NOMO-1 (cell line): ENCODE results near the gene PREX1.
A peak's percentile ranks its signal among the peaks of the same experiment; 100 is the strongest.
"Not testable (repeated sequence)": the region's sequence is repeated elsewhere in the genome, so short reads cannot be mapped to it uniquely, and the experiment has no call there.

ENCODE experiments used
- DNase-seq, 2 experiments: peaks; one replicate each; lab custom pipeline; 2025; ENCODE audit not compliant: unreplicated experiment in 2 of 2; lab: John Stamatoyannopoulos, UW

PREX1 gene

DNA sequence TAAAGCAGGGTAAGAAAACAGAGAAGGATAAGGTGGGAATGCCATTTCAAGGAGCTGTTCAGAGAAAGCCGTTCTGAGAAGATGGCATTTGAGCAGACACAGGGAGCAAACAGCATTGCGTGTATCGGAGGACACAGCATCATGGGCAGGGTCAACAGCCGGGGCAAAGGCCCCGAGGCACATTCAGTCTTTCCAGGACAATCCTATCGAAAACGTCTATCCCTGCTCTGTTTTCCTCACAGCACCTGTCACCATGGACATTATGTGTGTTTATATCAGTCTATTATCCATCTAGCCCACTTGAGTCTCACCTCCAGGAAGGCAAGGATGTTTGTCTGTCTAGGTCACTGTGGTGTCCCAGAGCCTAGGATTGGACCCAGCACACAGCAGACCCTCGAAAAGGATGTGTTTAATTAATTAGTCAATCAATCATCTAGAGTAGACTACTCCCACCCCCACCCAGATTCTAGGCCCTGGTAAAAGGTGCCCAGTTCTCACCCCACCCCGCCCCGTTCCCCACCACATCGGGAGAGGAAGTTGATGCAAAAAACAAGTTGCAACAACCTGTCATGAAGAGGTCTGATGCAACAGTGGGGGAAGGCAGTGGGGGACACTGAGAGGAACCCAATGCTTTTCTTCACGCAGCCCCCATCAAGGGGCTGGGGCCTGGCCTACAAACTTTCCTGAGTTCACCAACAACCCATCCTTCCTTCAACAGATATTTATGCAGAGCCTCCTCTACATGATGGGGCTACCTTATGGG is 66.6 kb downstream of the PREX1 start:
- peak; percentile 68 to 73 for DNase-seq

GRCh38 chr20:48760403-48760983 is 67.3 kb downstream of the PREX1 start:
- DNase-seq = peak; percentile 60

DNA sequence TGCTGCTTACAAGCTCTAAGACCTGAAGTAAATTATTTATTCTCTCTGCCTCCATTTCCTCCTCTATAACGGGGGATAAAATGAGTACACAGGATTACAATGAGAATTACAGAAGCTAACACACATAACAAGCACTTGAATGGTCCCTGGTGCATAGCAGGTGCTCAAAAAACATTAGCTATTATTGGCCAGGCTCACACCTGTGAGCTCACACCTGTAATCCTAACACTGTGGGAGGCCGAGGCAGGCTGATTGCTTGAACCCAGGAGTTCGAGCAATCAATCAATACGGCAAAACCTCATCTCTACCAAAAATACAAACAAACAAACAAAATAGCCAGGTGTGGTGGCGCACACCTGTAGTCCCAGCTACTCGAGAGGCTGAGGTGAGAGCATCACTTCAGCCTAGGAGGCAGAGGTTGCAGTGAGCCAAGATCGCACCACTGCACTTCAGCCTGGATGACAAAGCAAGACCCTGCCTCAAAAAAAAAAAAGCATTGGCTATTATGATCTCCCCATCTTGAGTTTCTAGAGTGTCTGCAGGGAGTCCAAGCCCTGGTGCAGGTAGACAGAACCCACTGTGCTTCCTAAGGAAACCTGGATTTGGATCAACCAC is 68.1 kb downstream of the PREX1 start:
- no peak for DNase-seq

DNA sequence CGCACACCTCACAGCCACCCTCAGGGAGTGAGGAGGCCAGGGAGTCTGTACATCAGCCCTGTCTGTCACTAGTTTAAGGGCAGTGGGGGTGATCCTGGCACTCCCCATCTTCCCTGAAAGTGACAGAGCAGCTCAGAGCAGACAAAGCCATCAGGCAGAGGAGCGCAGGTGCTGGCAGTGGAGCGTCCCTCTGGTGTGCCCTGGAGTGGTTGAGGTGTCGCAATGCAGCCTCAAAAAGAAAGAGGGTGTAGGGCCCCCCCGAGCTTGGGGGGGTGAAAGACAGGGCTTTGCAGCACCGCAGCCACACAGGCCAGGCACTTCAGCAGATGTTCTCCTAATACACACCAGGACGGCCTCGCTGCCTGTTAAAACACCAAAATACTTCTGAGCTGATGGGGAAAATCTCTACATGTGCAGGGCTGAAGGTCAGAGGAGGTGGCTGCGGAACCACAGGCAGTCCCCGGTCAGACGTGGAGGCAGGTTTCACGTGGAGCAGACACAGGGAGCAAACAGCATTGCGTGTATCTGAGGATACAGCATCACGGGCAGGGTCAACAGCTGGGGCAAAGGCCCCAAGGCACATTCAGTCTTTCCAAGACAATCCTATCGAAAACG is 69.5 kb downstream of the PREX1 start:
- peak; percentile 17 to 39 for DNase-seq

GRCh38 chr20:48756774-48757173 is 71.0 kb downstream of the PREX1 start:
- DNase-seq = not testable (repeated sequence)

- no peak for DNase-seq
Observed at GRCh38 chr20:48754292-48754691, 73.5 kb downstream of the PREX1 start.

- no peak for DNase-seq
Observed at GRCh38 chr20:48752963-48753362, 74.8 kb downstream of the PREX1 start.

DNA sequence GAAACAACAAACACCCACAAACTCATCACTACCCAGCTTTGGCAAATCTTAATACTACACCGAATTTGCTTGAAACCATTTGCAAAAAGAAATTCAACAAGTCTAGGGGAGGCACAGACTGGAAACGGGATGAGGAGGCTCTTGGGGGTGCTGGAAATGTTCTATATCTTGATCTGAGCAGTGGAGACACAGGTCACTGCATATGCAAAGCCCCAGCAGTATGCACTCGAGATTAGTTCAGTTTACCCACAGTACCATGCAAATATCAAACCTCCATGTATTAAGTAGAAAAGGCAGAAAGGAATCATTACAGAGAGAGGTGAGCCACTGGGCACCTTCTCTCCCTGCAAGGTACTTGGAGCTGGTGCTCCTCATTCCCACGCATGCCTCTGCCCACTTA is 75.9 kb downstream of the PREX1 start:
- no peak for DNase-seq

DNA sequence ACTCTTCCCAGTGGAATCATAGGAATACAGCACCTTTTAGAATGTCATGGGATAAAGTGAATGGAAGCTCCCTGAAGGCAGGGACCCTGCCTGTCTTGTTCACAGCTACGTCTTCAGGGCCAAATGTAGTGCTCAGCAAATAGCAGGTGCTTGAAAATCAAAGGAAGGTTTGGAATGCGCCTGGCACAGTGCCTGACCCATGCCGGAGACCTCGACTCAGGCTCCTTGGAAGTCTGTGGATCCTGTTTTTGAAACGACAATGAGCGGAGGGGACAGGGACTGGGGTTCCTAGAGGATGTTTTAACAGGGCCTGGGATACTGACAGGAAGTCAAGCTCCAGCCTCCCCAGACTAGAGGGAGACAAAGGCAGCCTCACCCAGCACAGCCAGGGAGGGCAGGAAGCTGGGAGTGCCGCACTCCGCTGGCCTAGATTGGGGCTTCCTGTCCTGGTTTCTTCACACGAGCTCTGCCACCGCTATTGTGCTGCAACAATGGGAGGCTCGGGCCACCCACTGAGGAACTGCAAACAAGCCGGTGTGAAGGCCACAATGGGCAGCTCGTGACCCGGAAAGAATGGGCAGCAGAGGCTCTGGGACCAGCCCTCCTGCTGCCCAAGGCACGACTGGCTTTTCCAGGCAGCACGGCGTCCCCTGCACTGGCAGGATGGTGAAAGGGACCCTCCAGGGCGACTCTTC is 76.7 kb downstream of the PREX1 start:
- peak; percentile 55 to 66 for DNase-seq

DNA sequence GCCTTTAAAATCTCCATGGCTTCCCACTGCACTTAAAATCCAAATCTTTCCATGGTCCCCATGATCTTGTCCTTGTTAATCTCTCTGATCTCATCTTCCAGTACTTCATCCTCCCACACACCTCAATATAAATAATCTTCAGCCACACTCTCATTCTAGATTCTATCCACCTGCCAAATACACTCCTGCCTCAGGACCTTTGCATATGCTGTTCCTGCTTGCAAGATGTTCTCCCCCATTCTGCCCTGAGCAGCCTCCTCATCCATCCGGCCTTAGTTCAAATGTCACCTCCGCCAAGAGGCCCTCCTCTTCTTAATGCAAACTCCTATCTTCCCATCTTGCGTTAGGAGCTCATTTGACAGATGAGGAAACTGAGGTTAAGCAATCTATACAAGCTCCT is 77.4 kb downstream of the PREX1 start:
- DNase-seq = no peak

- DNase-seq = no peak
Observed at GRCh38 chr20:48749437-48749836, 78.4 kb downstream of the PREX1 start.

- DNase-seq = no peak
Observed at GRCh38 chr20:48748556-48748955, 79.2 kb downstream of the PREX1 start.

GRCh38 chr20:48747840-48748414 is 79.9 kb downstream of the PREX1 start:
- DNase-seq = peak in 1 of 2 experiments; percentile 10

DNA sequence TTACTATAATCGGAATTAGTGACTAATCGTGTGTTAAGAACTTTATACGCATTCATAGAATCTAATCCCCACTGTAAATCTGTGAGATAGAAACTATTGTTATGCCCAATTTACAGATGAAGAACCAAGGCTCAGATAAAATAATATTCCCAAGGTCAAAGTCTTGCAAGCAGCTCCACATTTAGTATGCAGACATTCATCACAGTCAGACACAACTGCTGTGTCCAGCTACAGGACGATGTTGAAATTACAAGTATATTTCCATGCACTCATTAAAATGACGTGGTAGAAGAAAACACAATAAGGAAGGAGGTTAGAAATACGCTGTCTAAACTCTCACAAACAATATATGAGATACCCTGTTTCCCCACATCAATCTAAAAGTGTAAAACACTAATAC is 82.5 kb downstream of the PREX1 start:
- DNase-seq = peak in 1 of 2 experiments; percentile 7

- DNase-seq = no peak
Observed at GRCh38 chr20:48744515-48744914, 83.3 kb downstream of the PREX1 start.

GRCh38 chr20:48743807-48744206 is 84.0 kb downstream of the PREX1 start:
- DNase-seq = no peak

- no peak for DNase-seq
Observed at GRCh38 chr20:48742912-48743680, 84.7 kb downstream of the PREX1 start.

DNA sequence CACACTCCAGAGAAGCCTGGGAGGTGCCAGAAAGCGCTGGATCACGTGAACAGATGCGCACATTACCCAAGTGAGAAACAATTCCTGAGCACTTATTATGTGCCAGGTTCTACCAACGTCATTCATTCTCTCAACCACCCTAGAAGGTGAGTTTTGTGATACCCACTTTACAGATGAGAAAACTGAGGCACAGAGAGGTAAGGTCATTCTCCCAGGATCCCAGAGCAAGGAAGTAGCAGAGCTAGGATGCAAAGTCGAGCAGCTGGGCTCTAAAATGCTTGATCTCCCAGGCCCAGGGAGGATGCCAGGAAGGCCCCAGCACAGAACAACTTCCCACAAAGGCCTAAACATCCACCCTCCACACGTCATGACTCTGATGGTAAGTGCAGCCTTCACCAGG is 85.6 kb downstream of the PREX1 start:
- DNase-seq = no peak

DNA sequence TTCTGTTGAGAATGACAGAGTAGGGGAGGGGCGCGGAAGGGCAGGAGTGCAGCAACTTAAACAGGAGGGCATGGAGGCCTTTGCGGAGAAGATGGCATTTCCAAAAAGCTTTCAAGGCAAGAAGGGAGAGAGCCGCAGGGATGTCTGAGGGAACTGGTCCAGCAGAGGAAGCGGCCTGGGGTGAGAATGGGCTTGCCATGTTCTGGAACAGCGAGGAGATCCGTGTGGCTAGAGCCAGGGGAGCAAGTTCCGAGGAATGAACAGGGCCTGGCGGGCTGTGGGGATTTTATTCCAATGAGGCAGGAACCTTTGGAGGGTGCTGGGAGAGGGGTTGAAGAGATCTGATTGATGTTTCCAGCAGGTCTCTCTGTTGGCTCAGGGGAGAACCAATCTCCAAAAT is 86.1 kb downstream of the PREX1 start:
- no peak for DNase-seq

GRCh38 chr20:48740712-48741111 is 87.1 kb downstream of the PREX1 start:
- no peak for DNase-seq
